Measurements from ENCODE around the gene CARS2.

GRCh38 chr13:110664041-110664440 is 41.9 kb downstream of the CARS2 start:
- TF ChIP-seq CTCF (IDR thresholded peaks at IDR 0.05; ENCODE audit: control extremely low read depth in 1 of 3, insufficient read depth in 1 of 3, low read depth in 1 of 3, low read length in 3 of 3) (no peak), SIRT6 (IDR thresholded peaks at IDR 0.05; ENCODE audit: low read length) (no peak), POLR2A (IDR thresholded peaks at IDR 0.05; ENCODE audit: control extremely low read depth in 1 of 2, low read depth in 2 of 2, low read length in 2 of 2) (no peak), CBX5 (IDR thresholded peaks at IDR 0.05; ENCODE audit: low read depth, low read length) (no peak), CEBPB (IDR thresholded peaks at IDR 0.05; ENCODE audit: low read depth, low read length) (no peak), RAD21 (IDR thresholded peaks at IDR 0.05 in 1 of 2, conservative IDR thresholded peaks at IDR 0.05 in 1 of 2; ENCODE audit: low read depth in 2 of 2, low read length in 2 of 2) (no peak), TEAD4 (IDR thresholded peaks at IDR 0.05; ENCODE audit: low read depth, low read length) (no peak), KDM5A (IDR thresholded peaks at IDR 0.05; ENCODE audit: low read length) (no peak)

All from H1 (cell line).